ENCODE data around the gene RXRA. TPM values are rescaled to one million over a fixed set of nuclear protein-coding genes. Genes with fewer than 3 reads are reported as not detected.

RXRA gene
- total and polyA plus RNA-seq, 12 donors, result 5.5 to 114 (median 71.3) TPM

DNA sequence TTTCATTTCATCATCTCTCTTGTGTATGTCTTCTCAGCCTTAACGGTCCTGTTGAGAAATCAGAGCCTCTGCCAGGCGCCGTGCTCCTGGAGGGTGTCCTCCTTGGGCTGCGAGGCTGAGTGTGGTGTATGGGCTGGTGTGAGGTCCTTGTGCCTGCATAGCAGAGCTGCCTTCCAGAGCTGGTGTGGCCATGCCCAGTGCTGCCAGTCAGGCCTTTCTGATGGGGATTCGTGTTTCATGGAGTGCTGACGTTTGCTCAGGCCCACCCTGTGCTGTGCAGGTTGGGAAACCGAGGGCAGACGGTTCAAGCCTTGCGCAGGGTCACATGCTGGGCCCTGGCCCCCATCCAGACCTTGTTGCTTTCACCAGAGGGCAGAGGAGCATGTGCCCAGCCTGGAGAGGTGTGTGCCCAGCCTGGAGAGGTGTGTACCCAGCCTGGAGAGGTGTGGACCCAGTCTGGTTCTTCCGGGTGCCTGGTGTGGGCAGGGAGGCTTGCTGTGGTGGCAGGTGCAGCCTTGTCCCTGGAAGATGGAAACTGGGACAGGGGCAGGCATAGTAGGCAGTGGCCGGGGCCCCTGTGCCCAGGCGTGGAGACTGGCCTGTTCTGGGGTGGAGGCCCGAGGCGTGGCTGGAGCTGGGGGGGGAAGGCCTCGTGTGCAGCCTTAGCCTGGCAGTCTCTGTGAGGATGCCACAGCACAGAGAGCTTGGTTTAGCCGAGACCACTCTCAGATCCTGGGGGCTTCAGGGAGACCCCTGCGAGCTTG, 84.0 kb downstream of the RXRA start:
- Histone ChIP-seq H3K4me3 (no peak overlapping the region), H3K9me3 (replicated peaks in 1 of 3) (no peaks in the 10 kb centered on the region), H3K36me3 (replicated peaks in 1 of 2) (peaks cover 0 to 28% of the 10 kb centered on the region in 2 donors), H3K27me3 (no peaks in the 10 kb centered on the region), H3K4me1 (replicated peaks in 1 of 2) (peaks cover 28 to 87% of the 10 kb centered on the region in 2 donors), H3K27ac (peak overlapping the region in 2 of 5 donors; percentile 88 to 90)
- 75 to 92% (median 80%) methylated on average over 4 to 17 of the region's 17 CpGs for WGBS, 4 donors
- intact Hi-C loops (cut with DNase I), result no loop called here
- DNase-seq, result no peak
- TF ChIP-seq POLR2A (IDR thresholded peaks at IDR 0.05), result no peak
- TF ChIP-seq, protein P1, sequence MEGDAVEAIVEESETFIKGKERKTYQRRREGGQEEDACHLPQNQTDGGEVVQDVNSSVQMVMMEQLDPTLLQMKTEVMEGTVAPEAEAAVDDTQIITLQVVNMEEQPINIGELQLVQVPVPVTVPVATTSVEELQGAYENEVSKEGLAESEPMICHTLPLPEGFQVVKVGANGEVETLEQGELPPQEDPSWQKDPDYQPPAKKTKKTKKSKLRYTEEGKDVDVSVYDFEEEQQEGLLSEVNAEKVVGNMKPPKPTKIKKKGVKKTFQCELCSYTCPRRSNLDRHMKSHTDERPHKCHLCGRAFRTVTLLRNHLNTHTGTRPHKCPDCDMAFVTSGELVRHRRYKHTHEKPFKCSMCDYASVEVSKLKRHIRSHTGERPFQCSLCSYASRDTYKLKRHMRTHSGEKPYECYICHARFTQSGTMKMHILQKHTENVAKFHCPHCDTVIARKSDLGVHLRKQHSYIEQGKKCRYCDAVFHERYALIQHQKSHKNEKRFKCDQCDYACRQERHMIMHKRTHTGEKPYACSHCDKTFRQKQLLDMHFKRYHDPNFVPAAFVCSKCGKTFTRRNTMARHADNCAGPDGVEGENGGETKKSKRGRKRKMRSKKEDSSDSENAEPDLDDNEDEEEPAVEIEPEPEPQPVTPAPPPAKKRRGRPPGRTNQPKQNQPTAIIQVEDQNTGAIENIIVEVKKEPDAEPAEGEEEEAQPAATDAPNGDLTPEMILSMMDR (IDR thresholded peaks at IDR 0.05), result no peak

DNA sequence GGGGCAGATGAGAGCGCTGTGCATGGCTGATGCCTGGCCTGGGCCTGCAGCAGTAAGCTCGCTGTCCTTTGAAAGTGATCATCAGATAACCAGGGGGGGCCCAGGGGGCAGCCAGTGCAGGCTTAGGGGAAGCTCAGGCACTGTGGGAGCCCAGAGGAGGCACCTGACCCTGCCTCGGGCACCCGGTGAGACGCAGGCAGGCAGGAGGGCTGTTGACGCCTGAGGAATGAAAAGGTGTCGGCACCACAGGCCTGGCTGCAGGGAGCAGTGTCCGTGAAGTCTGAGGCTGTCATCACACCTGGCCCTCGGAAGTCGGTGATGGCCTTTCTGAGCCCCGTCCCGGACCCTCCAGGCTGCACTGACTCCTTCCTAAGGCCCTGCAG, 84.6 kb downstream of the RXRA start:
- Histone ChIP-seq H3K4me1 (replicated peaks in 1 of 2) (peaks cover 26 to 82% of the 10 kb centered on the region in 2 donors), H3K27me3 (no peaks in the 10 kb centered on the region), H3K36me3 (replicated peaks in 1 of 2) (peaks cover 0 to 28% of the 10 kb centered on the region in 2 donors), H3K4me3 (no peak overlapping the region), H3K9me3 (replicated peaks in 1 of 3) (no peaks in the 10 kb centered on the region), H3K27ac (peak overlapping the region in 2 of 5 donors; percentile 26 to 52)
- WGBS, 4 donors, result 87 to 94% (median 89%) methylated on average over 9 to 12 of the region's 12 CpGs
- no peak for DNase-seq
- intact Hi-C loops (cut with DNase I), result no loop called here
- TF ChIP-seq POLR2A (IDR thresholded peaks at IDR 0.05), result no peak
- TF ChIP-seq, protein P1 (IDR thresholded peaks at IDR 0.05), result no peak

DNA sequence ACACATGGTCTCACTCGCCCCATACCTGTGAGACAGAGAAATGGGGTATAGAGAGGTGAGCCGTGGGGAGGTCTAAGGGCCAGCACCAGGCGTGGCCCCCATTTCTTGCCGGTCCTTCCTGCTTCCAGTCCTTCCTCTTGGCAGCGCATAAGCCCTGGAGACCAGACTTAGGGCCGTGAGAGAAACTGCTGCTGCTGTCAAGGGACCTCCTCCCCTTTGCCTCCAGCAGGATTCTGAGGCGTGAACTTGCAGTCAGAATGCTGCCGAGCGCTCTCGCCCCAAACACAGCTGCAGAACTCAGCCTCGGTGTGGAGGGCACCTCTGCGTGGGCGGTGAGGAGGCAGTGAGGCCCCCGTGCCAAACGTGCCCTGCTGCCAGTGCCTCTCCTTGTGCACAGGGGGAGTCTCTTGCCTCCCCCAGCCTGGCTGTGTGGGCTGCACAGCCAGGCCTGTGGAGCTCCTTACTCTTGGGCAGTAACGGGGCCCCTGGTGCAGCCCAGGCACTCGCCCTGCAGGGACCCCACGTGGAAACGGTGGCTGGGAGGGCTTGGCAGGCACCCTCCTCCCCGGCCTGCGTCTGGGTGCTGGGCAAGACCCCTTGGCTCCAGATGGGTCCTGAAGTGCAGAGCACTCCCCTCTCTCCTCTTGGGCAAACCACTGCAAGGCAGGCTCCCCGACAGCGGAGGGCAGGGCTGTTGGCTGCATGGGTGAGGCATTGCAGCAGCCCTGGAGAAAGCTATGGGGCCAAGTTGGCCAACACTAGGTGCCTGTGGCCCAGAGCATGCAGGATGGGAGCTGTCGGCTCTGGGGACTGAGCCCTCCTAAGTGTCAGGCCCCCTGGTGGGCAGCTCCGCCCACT, 85.4 kb downstream of the RXRA start:
- no peaks in the 10 kb centered on the region for H3K27me3 ChIP-seq
- no peak overlapping the region for H3K4me3 ChIP-seq
- H3K4me1 ChIP-seq (replicated peaks in 1 of 2), result peaks cover 17 to 73% of the 10 kb centered on the region in 2 donors
- TF ChIP-seq, protein P1 (IDR thresholded peaks at IDR 0.05), result no peak
- TF ChIP-seq POLR2A (IDR thresholded peaks at IDR 0.05), result no peak
- WGBS, 4 donors, result 51 to 73% (median 64%) methylated on average over 8 to 25 of the region's 25 CpGs
- peak overlapping the region in 2 of 5 donors; percentile 26 to 52 for H3K27ac ChIP-seq
- DNase-seq, result no peak
- intact Hi-C loops (cut with DNase I), result no loop called here
- peaks cover 0 to 29% of the 10 kb centered on the region in 2 donors for H3K36me3 ChIP-seq (replicated peaks in 1 of 2)
- H3K9me3 ChIP-seq (replicated peaks in 1 of 3), result no peaks in the 10 kb centered on the region

DNA sequence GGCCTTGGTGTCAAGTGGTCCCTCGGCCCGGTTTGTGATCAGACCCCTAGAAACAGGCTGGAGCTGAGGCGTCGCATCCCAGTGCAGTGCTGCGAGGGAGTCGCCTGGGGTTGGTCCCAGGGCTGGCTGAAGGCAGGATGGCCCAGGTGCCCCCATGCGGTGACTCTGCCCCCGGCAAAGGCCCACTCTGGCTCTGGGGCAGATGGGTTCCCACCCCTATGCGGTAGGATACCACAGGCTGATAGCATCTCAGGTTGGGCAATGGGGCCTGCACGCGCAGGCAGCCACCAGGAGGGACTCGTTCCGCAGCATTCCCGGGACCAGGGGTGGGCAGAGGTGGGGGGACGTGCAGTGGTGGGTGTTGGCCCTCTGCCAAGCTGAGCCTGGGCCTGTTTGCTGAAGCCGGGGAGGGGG, 86.0 kb downstream of the RXRA start:
- H3K9me3 ChIP-seq (replicated peaks in 1 of 3), result no peaks in the 10 kb centered on the region
- H3K4me3 ChIP-seq, result no peak overlapping the region
- H3K4me1 ChIP-seq (replicated peaks in 1 of 2), result peaks cover 12 to 67% of the 10 kb centered on the region in 2 donors
- peaks cover 0 to 35% of the 10 kb centered on the region in 2 donors for H3K36me3 ChIP-seq (replicated peaks in 1 of 2)
- no peaks in the 10 kb centered on the region for H3K27me3 ChIP-seq
- DNase-seq, result no peak
- WGBS, 4 donors, result 60 to 81% (median 78%) methylated on average over 1 to 16 of the region's 16 CpGs; no CpG with 5 or more reads in 1 of the 4 donors
- peak overlapping the region in 1 of 5 donors; percentile 52 for H3K27ac ChIP-seq
- TF ChIP-seq POLR2A (IDR thresholded peaks at IDR 0.05), result no peak
- TF ChIP-seq, protein P1 (IDR thresholded peaks at IDR 0.05), result no peak
- intact Hi-C loops (cut with DNase I), result no loop called here

Data from adrenal gland (tissue), 12 donors.